ENCODE results near the gene RAD52.

RAD52 gene

GRCh38 chr12:949453-950191 is at the start of gene RAD52:
Gene RAD52, minus strand, starts transcription at chr12:949694. Its CDS starts 16,636 bp downstream, at chr12:933058.
- in situ Hi-C loops (cut with MboI; ENCODE audit: low sequenced_read_pairs): no loop called here

DNA sequence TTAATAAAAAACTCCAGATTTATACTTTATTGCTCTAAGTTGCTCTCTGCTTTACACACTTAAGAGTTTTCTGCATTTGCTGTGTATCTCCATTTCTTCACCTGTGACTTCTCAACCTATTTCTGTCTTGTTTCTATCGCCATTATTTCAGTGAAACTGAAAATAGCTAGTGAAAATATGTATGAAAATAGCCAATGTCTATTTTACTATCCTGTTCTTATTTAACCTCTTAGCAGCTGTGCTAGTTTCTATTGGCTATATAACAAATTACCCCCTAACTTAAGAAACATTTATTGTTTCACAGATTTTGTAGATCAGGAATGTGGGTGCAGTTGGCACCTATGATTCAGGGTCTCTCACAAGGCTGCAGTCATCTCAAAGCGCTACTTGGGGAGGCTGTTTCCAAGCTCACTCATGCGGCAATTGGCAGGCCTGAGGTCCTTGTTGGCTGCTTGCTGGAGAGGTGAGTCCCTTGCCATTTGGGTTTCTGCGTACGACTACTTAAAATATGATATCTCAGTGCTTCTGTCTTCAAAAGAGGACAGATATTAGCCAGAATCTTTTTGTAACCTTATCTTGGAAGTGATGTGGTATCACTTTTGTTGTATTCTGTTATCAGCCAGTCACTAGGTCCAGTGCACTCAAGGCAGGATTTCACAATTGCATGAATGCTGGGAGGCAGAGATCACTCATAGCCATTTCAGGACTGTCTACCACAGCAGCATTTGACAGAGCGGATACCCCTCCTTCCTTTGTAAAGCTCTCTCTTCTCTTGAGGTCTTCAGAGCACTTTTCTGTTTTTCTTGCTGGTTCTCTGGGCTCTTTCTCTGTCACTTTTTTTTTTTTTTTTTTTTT is 48.8 kb upstream of the RAD52 start:
- in situ Hi-C loops (cut with MboI; ENCODE audit: low sequenced_read_pairs): no loop called here

- in situ Hi-C loops (cut with MboI; ENCODE audit: low sequenced_read_pairs): no loop called here
Measured at GRCh38 chr12:997505-997904, 48.0 kb upstream of the RAD52 start.

DNA sequence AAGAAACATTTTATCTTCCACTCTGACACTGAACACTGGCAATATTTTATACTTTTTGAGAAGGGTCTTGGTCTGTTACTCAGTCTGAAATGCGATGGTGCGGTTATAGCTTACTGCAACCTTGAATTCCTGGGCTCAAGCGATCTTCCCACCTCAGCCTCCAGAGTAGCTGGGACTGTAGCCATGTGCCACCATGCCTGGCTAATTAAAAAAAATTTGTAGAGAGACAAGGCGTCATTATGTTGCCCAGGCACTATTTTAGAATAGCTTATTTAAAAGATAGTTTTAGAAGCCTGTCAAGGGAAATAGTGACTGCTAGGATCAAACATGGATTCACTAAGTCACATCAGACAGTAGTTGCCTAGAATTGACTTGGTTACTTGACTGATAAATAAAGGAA is 47.4 kb upstream of the RAD52 start:
- in situ Hi-C loops (cut with MboI; ENCODE audit: low sequenced_read_pairs): no loop called here

DNA sequence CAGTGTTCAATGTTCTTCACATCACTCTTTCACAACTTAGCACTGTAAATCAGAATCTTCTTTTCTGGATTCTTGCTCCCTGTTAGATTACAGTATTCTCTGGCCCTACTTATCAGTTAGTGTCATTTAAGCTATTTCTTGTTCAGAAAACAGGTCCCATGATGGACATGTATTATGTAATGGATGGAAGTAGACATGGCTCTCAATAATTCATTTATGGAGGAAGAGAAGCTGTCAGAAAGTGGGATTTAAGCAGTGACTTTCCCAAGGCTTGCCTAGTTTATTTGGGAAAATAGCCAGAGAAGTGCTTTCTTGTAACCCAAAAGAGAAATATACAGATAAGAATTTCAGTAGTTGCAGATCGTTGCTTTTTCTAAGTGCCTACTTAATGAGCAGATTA is 43.2 kb upstream of the RAD52 start:
- in situ Hi-C loops (cut with MboI; ENCODE audit: low sequenced_read_pairs): no loop called here

DNA sequence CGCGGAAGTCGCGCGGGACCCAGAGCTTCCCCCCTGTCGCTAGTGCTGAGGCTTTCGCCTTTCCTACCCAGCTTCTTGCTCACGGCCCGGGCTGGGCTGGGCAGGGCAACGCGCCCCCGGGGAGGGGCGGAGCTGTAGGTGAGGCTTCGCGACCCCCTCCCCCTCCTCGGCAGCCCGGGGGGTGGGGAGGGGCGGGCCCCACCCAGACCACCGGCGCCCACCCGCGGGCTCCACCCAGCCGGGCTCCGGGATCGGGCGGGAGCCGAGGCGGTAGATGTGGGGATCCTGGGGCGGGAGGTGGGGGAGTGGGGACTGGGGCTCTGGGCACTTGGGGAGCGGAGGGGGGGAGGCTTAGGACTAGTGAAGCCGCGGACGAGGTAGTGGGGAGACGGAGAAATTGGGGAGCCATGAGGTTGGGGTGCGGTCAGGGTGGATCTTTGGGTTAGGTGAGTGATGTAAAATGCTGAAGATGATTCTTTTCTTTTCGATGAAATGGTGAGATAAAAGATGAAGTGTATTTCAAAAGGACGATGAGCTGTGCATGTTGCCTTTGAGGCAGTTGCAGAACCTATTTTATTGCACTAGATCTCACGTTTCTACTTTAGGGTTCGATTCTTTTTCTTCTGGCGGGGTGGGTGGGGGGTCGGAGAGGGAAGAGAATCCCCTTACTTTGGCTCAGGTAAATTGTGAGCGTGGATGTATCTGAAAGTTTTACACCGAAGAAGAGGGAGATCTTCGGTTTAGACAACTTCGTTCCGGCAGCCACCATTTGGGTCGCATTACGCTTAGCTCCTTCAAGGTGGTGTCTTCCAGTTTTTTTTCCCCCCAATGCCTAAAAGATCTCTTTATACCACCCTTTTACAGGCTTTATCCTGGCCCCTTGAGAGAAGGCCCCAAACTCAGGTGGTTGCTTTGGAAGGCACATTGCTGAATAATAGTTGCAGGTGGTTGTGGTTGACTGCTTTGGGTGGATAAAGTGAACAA is 42.1 kb upstream of the RAD52 start:
- in situ Hi-C loops (cut with MboI; ENCODE audit: low sequenced_read_pairs): no loop called here

DNA sequence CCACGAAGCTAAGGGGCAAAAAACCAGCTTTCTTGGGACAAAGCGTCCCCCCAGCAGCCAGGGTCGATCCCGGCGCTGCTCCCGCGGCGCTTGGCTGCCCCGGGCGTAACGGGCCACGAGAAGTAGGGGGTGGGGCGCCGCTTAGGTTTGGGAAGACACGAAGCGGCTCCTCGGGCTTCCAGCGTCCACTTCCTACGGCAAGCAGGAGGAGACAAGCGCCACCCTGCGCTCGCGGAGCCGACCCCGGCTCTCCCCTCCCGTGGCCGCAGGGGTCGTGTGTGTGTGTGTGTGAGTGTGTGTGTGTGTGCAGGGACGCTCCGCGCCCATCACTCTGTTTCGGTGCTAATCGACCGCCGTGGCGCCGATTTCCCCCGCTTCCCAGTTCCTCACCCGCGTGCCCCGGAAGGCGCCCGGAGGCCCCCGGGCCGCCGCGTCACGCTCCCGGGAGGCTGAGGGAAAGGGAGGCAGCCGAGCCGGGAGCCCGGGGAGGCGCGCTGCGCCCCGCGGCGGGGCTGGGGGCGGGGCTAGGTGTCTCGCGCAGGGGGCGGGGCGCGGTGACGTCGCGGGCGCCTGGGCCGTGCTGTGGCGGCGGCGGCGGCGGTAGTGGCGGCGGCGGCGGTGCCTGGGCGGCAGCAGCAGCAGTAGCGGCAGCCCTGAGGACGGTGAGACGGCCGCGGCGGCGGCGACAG is 41.3 kb upstream of the RAD52 start, which contains the start of gene ERC1:
Gene ERC1 (plus strand): TSS at position 563 of the 689 bp plus-strand sequence. CDS start 36,681 bp downstream, outside the sequence.
- in situ Hi-C loops (cut with MboI; ENCODE audit: low sequenced_read_pairs): no loop called here

- in situ Hi-C loops (cut with MboI; ENCODE audit: low sequenced_read_pairs): no loop called here
Measured at GRCh38 chr12:989751-990660, 40.5 kb upstream of the RAD52 start.

DNA sequence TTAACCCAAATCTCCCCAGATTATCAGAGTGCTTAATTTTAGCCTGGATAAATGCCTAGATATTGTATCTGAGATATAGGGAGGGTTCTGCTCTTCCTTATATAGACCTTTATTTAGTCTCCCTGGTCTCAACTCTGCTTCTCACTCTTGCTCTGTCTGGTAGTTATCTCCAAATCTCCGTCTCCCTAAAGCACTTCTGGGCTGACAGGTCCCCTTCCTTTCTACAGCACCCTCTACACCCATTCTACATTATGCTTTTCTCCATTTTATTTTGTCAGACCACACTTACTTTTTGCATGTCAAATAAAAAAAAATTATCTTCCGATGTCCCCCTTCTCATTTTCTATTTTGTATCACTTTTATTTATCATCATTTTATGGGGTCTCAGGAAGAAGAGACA is 39.6 kb upstream of the RAD52 start:
- in situ Hi-C loops (cut with MboI; ENCODE audit: low sequenced_read_pairs): no loop called here

DNA sequence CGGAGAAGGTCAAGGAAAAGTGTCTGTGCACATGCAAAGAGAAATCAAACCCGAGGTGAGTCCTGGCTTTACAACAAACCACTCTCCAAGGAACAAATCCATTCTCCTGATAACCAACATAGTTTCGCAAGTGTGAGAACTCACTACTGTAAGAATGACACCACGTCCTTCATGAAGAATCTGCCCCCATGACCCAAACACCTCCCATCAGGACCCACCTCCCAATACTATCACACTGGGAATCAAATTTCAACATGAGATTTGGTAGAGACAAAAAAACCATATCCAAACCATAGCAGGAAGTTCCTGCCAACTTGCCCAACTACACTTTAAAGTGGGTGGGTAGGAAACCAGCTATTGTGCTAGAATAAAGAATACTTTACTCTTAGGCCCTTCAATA is 39.2 kb upstream of the RAD52 start:
- in situ Hi-C loops (cut with MboI; ENCODE audit: low sequenced_read_pairs): no loop called here

DNA sequence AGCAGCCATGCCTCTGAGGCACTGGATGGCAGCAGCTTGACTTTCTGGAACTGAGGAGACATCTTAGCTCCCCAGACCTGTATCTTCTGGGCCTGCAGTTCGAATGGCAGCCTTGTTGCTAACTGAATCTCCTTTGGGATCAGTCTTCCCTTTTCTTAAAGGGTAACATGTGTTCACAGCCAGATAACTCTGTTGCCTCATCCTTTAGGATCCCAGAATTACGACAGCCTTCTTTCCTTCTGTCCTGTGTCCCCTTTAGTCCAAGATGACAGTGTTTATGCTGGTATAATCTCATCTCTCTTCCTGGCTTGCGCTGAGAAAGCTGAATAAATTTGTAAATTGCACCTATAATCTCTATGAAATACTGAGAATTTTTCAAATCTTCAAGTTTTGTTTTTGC is 32.5 kb upstream of the RAD52 start:
- in situ Hi-C loops (cut with MboI; ENCODE audit: low sequenced_read_pairs): no loop called here

DNA sequence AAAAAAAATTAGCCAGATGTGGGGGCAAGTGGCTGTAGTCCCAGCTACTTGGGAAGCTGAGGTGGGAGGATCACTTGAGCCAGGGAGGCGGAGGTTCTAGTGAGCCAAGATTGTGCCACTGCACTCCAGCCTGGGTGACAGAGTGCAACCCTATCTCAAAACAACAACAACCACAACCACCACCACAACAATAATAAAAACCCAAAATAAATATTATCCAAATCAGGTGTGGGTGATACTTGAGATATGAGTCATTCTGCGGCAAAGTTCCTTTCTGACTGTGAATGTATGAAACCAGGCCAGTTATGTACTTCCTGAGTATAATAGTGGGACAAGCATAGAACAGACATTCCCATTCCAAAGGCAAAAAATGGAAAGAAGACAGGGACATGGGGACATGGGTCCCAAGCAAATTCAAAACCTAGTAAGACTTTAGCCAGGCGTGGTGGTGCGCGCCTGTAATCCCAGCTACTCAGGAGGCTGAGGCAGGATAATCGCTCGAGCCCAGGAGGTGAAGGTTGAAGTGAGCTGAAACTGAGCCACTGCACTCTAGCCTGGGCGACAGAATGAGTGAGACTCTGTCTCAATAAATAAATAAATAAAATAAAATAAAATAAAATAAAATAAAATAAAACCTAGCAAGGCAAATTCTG is 31.8 kb upstream of the RAD52 start:
- in situ Hi-C loops (cut with MboI; ENCODE audit: low sequenced_read_pairs): no loop called here

- in situ Hi-C loops (cut with MboI; ENCODE audit: low sequenced_read_pairs): no loop called here
Measured at GRCh38 chr12:979349-979748, 29.9 kb upstream of the RAD52 start.

GRCh38 chr12:977156-977555 is 27.7 kb upstream of the RAD52 start:
- in situ Hi-C loops (cut with MboI; ENCODE audit: low sequenced_read_pairs): no loop called here

GRCh38 chr12:976644-977043 is 27.1 kb upstream of the RAD52 start:
- in situ Hi-C loops (cut with MboI; ENCODE audit: low sequenced_read_pairs): no loop called here

DNA sequence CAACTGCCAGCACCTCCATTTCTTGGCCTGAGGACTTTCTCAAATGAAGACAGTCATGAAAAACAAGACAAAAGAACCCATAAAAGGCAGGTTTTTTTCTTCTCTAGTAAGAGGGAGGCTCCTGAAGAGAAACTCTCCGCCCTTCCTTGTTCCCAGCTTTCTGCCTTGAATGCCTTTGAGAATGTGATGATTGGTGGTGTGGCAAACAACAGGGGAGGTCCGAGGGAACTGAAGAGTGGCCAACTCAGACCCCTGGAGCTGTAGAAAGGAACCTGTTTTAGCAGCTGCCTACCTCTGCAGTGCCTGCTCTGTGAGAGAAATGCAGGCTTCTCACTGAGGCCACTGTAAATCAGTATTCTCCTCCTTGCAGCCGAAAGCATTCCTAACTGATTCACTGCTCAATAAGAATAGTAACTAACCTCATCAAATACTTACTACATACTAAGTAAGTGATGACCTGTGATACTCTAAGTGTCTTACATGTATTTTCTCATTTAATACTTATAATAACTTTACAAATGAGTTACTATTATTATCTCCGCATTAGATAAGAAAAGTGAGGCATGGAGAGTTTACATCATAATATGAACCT is 24.9 kb upstream of the RAD52 start:
- in situ Hi-C loops (cut with MboI; ENCODE audit: low sequenced_read_pairs): no loop called here

DNA sequence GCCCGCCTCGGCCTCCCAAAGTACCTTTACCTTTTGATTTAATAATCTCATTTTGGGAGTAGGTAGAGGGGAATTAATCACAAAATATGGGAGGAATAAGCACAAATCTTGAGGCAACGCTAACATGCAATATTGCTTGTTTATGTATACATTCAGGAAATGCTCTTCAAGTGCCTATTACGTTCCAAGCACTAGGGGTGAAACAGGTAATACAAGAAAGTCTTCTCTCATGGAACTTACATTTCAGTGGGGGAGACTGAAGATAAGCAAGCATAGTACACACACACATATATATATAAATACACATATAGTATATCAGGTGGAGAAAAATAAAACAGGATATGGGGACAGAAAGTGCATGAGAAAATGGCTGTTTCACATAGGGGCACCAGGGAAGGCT is 22.5 kb upstream of the RAD52 start:
- in situ Hi-C loops (cut with MboI; ENCODE audit: low sequenced_read_pairs): no loop called here

- in situ Hi-C loops (cut with MboI; ENCODE audit: low sequenced_read_pairs): no loop called here
Measured at GRCh38 chr12:969821-970220, 20.3 kb upstream of the RAD52 start.
